Stimulated activated memory B cell treated with anti-CD40 and anti-IgM and Interleukin-4, amounts not matched to agents 10 μg/mL and 1 μg/mL and 100 μg/mL, for 72 hours (primary cell): ENCODE data around the gene CYB5RL.
"Not testable (repeated sequence)": the region's sequence is repeated elsewhere in the genome, so short reads cannot be mapped to it uniquely, and the experiment has no call there.

Source experiments
- ATAC-seq: fragments of 150-1000 bp; cut with Tn5 transposase; 2 replicates; pipeline ENCODE4 v1.10.0; 2021
- H3K27ac Mint-ChIP-seq: one replicate; pipeline ENCODE4 v1.8.0; 2022; ENCODE audit warnings: mild to moderate bottlenecking, mixed read lengths
- H3K27me3 Mint-ChIP-seq: one replicate; pipeline ENCODE4 v1.8.0; 2022; ENCODE audit warnings: mixed read lengths
- H3K36me3 Mint-ChIP-seq: one replicate; pipeline ENCODE4 v1.8.0; 2022; ENCODE audit warnings: mixed read lengths
- H3K4me1 Mint-ChIP-seq: one replicate; pipeline ENCODE4 v1.8.0; 2022; ENCODE audit warnings: mixed read lengths
- H3K4me3 Mint-ChIP-seq: one replicate; pipeline ENCODE4 v1.8.0; 2022; ENCODE audit warnings: mild to moderate bottlenecking, moderate library complexity, mixed read lengths
- H3K9me3 Mint-ChIP-seq: one replicate; pipeline ENCODE4 v1.8.0; 2022; ENCODE audit warnings: mixed read lengths

CYB5RL gene, protein sequence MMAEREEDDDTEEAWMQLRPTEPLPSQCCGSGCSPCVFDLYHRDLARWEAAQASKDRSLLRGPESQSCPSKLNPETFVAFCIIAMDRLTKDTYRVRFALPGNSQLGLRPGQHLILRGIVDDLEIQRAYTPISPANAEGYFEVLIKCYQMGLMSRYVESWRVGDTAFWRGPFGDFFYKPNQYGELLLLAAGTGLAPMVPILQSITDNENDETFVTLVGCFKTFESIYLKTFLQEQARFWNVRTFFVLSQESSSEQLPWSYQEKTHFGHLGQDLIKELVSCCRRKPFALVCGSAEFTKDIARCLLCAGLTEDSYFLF

DNA sequence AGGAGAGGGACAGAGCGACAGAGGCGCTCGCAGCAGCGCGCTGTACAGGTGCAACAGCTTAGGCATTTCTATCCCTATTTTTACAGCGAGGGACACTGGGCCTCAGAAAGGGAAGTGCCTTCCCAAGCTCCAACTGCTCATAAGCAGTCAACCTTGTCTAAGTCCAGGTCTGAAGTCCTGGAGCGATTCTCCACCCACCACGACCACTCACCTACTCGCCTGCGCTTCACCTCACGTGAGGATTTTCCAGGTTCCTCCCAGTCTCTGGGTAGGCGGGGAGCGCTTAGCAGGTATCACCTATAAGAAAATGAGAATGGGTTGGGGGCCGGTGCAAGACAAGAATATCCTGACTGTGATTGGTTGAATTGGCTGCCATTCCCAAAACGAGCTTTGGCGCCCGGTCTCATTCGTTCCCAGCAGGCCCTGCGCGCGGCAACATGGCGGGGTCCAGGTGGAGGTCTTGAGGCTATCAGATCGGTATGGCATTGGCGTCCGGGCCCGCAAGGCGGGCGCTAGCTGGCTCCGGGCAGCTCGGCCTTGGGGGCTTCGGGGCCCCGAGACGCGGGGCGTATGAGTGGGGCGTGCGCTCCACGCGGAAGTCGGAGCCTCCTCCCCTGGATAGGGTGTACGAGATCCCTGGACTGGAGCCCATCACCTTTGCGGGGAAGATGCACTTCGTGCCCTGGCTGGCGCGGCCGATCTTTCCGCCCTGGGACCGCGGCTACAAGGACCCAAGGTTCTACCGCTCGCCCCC lies at the start of gene CYB5RL, which contains the start of gene MRPL37:
Gene CYB5RL (minus strand): TSS at position 266 of the 754 bp plus-strand sequence. CDS start 4,414 bp downstream, outside the sequence.
Gene MRPL37 (plus strand): TSS at position 403 of the 754 bp plus-strand sequence. CDS start 77 bp downstream, at position 480.
- Mint-ChIP-seq H3K36me3 (peaks cover 10% of the 10 kb centered on the region), H3K4me1 (peaks cover 30% of the 10 kb centered on the region), H3K4me3 (peak within 1 kb of the TSS; percentile 91), H3K9me3 (no peaks in the 10 kb centered on the region), H3K27ac (peak within 1 kb of the TSS; percentile 79), H3K27me3 (no peaks in the 10 kb centered on the region)
- peak; percentile 99 for ATAC-seq

DNA sequence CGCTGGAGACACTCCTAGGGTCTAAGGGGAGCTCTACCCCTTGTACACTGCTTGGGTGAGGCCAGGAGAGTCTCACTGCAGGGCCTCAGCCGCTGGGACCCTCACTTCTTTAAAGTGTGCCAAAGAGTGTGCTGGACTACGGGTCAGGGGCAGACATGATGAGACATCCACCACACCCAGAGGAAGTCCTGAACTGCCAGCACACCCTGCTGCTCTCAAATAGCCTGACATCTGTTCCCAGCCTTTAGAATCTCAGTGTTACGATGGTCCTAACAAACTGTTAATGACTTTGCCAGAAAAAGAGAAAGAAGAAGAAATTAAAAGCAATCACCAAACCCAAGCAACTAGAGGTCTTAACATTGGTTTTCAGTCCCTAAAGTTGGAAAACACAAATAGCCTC lies 49.1 kb upstream of the CYB5RL start:
- H3K27ac Mint-ChIP-seq, result no peak overlapping the region

DNA sequence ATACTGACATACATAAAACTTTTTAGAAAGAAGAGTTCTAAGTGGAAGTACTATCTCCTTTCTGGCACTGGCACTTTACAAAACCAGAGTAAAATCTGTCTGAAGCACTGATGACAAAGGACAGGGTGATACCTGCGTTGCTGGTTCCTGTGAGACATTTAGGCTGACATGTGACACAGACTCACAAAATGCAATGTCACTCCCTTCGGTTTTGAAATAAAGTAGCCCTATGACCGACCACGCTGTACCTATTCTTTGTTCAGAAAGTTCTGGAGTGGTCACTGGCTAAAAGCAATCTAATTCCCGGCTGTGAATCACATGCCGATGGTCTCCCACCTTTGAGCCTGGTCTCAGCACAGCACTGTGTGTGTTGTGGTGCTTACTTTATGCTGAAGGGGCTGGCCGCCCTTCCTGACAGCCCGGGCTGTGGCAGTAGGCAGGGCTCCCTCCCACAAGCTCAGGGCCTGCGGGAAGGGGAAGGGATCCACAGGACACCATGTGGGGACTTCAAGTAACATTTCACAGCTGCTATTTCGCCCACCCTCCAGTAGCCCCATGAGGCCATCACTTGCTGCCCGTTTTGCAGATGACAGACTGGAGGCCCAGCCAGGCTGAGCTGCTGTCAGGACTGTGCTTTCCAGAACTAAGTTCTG lies 48.2 kb upstream of the CYB5RL start:
- no peaks in the 10 kb centered on the region for H3K9me3 Mint-ChIP-seq
- no peaks in the 10 kb centered on the region for H3K4me1 Mint-ChIP-seq
- H3K27me3 Mint-ChIP-seq, result no peaks in the 10 kb centered on the region
- ATAC-seq, result no peak
- H3K27ac Mint-ChIP-seq, result no peak overlapping the region
- no peaks in the 10 kb centered on the region for H3K36me3 Mint-ChIP-seq
- H3K4me3 Mint-ChIP-seq, result no peak overlapping the region

More for the DNA sequence above, 49.1 kb upstream of the CYB5RL start:
- Mint-ChIP-seq H3K4me1 (no peaks in the 10 kb centered on the region), H3K9me3 (no peaks in the 10 kb centered on the region), H3K36me3 (no peaks in the 10 kb centered on the region), H3K4me3 (no peak overlapping the region), H3K27me3 (no peaks in the 10 kb centered on the region)
- no peak for ATAC-seq

DNA sequence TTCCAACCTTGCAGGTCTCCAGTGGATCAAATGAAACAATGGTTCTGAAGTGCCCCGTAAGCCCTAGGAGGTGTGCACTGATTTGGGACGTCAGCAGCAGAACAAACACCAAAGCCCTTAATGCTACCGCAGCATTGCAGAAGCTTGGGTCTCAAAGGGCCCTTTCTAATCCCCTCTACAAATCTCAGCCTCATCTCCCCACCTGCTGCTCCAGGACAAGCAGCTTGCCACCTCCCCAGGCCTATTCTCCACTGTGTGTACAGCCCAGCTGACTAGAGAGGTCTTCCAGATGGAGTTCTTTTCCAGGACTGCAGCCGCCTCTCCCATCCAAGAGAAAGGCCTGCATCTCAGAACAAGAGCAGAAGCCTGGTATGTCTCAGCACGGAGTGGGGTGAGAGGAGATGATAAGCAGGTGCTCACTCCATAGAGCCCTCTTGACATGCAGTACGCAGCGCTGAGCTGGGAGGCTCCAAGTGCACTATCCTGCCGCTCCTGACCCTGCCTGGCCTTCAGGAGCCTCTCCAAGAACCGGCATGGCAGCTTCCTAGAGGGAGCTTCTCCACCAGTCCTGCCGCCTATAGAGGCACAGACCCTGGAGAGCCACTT lies 46.4 kb upstream of the CYB5RL start:
- Mint-ChIP-seq H3K27me3 (no peaks in the 10 kb centered on the region), H3K36me3 (no peaks in the 10 kb centered on the region), H3K4me3 (no peak overlapping the region), H3K4me1 (no peaks in the 10 kb centered on the region), H3K27ac (no peak overlapping the region), H3K9me3 (no peaks in the 10 kb centered on the region)
- ATAC-seq, result no peak

DNA sequence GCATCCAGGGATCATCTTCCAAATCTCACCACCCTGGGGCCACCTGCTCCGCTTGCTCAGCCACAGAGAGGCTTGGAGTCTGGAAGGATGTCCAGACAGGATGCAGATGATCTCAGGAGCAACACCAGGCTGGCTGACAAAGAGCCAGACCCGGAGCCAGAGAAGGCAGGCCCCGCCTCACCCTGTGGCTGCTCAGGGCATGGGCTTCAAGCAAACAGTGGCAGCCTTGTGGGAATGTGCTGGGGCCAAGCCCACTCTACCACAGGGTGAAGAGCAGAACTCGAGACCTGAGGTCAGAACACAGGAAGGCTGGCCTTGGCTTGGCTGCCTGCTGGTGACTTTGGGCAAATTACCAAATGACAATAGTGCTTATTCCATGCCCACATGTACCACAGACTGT lies 45.7 kb upstream of the CYB5RL start:
- no peak overlapping the region for H3K27ac Mint-ChIP-seq
- H3K4me3 Mint-ChIP-seq, result no peak overlapping the region
- H3K27me3 Mint-ChIP-seq, result no peaks in the 10 kb centered on the region
- H3K4me1 Mint-ChIP-seq, result no peaks in the 10 kb centered on the region
- H3K9me3 Mint-ChIP-seq, result no peaks in the 10 kb centered on the region
- ATAC-seq, result no peak
- H3K36me3 Mint-ChIP-seq, result no peaks in the 10 kb centered on the region

DNA sequence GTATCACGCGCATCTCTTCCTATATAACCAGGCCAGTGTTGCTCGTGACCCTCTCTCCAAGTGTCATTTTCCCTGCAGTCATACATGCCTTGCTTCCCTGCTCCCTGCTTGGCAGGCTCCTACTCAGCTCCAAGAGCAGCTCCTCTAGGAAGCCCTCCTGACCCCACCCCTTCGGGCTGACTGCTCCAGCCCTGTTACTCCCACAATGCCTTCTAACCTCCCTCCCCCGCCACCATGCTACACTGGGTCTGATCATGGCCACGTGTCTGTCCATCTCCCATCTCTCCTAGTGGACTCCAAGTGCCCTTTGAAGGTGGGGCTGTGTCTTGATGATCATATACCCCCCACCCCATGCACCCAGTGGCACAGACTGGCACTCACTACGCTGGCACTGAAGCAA lies 44.8 kb upstream of the CYB5RL start:
- no peak for ATAC-seq
- Mint-ChIP-seq H3K36me3 (no peaks in the 10 kb centered on the region), H3K27ac (no peak overlapping the region), H3K4me1 (no peaks in the 10 kb centered on the region), H3K4me3 (no peak overlapping the region), H3K9me3 (no peaks in the 10 kb centered on the region), H3K27me3 (no peaks in the 10 kb centered on the region)

DNA sequence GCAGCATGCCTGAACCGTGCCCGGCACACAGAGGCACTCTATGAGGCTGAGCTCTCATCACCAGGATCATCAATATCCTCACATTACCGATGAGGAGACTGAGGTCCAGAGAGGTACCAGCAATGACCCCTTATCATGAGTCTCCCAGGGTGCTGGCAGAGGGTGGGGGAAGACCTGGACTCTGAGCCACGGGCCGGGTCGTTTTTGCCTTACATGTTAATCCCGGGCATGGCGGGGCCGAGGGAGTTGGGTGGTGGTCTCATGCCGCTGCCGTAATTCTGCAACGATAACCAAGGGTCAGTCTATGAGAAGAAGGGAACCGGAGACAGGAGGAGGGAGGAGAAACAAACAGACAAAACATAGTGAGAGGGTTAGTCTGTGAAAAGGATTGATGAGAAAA lies 43.2 kb upstream of the CYB5RL start:
- Mint-ChIP-seq H3K27me3 (no peaks in the 10 kb centered on the region), H3K4me1 (no peaks in the 10 kb centered on the region), H3K4me3 (no peak overlapping the region), H3K9me3 (no peaks in the 10 kb centered on the region), H3K36me3 (no peaks in the 10 kb centered on the region), H3K27ac (no peak overlapping the region)
- no peak for ATAC-seq

DNA sequence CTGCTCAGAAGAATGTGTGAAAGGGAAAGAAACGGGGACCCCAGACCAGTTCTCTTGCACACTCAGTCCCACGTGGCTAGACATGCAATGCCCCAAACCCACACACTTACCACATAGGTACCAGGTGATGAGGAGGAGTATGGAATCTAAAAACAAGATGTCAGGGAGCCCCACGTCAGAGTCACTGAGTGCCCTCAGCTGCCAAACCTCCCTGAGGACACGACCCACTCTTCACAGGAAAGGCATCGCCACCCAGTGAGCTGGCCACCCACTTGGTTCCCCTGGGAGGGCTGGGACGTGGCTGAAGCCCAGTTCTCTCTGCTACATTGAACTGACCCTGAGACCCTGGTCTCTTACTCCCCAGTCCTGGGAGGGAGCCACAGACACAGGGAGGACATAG lies 41.5 kb upstream of the CYB5RL start:
- peaks cover 13% of the 10 kb centered on the region for H3K36me3 Mint-ChIP-seq
- H3K4me3 Mint-ChIP-seq, result no peak overlapping the region
- no peaks in the 10 kb centered on the region for H3K4me1 Mint-ChIP-seq
- H3K27ac Mint-ChIP-seq, result no peak overlapping the region
- no peaks in the 10 kb centered on the region for H3K9me3 Mint-ChIP-seq
- H3K27me3 Mint-ChIP-seq, result no peaks in the 10 kb centered on the region
- no peak for ATAC-seq

DNA sequence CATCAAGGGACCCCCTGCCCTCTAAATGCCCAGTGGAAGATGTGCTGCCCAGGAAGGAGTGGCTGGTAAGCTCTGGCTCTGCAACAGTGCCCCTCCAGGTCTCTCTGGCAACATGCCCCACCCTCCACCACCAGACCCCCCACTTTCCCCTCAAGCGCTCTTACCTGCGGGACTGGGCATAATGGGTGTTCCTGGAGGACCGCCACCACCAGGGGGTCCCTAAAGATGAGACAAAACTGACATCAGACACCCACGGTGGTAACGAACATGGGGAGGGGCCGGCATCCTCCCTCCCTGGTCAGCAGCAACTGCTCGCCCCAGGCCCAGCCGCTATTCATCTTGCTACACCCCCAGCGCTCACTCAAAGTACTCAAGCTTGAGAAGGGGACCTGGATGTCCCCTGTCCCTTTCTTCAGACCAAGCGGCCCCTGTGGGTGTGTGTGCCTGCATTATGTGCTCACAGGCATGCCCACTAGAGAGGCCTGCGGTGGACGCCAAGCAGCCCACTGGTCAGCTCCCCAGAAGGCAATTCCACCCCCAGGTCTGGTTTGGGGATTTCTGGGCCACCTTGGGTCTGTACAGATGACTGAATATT lies 41.0 kb upstream of the CYB5RL start:
- Mint-ChIP-seq H3K36me3 (peaks cover 15% of the 10 kb centered on the region), H3K27ac (no peak overlapping the region), H3K9me3 (no peaks in the 10 kb centered on the region), H3K4me1 (no peaks in the 10 kb centered on the region), H3K4me3 (no peak overlapping the region), H3K27me3 (no peaks in the 10 kb centered on the region)
- ATAC-seq, result no peak

DNA sequence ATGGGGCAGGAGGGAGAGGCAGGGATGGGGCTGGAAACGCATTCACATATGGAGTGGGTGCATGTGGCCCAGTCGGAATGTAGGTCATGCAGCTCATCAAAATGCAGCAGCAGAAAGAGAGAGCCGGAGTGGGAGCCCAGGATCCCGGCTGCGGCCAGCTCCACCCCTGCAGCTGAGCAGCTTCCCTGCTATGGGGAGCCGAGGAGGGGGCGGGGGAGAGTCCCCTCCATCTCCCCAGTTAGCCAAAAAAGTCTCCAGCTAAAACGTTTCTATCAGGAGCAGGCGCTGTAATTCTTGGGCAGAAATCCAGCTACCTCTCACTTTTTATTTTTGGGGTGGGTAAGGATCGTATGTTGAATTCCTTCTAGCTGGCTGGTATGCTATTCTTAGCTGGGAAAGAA lies 39.8 kb upstream of the CYB5RL start:
- no peak overlapping the region for H3K4me3 Mint-ChIP-seq
- H3K27me3 Mint-ChIP-seq, result no peaks in the 10 kb centered on the region
- ATAC-seq, result no peak
- peaks cover 15% of the 10 kb centered on the region for H3K36me3 Mint-ChIP-seq
- H3K27ac Mint-ChIP-seq, result no peak overlapping the region
- H3K4me1 Mint-ChIP-seq, result no peaks in the 10 kb centered on the region
- H3K9me3 Mint-ChIP-seq, result no peaks in the 10 kb centered on the region

DNA sequence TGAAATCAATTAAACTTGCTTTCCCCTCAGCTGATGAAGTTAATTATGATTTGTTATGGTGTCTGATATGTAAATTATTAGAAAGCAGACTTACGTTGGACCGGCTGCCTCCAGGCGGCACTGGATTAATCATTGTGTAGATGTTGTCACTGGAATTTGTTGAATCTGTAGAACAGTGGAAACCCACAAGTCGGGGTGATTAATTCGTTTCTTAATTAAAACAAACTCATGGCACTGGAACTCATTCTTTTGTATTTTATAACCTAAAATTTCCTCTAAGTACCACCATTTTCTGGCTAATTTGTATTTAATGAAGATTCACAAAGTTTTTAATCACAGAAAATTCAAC lies 39.2 kb upstream of the CYB5RL start:
- no peaks in the 10 kb centered on the region for H3K27me3 Mint-ChIP-seq
- no peak for ATAC-seq
- H3K27ac Mint-ChIP-seq, result no peak overlapping the region
- peaks cover 15% of the 10 kb centered on the region for H3K36me3 Mint-ChIP-seq
- no peaks in the 10 kb centered on the region for H3K4me1 Mint-ChIP-seq
- H3K4me3 Mint-ChIP-seq, result no peak overlapping the region
- no peaks in the 10 kb centered on the region for H3K9me3 Mint-ChIP-seq

DNA sequence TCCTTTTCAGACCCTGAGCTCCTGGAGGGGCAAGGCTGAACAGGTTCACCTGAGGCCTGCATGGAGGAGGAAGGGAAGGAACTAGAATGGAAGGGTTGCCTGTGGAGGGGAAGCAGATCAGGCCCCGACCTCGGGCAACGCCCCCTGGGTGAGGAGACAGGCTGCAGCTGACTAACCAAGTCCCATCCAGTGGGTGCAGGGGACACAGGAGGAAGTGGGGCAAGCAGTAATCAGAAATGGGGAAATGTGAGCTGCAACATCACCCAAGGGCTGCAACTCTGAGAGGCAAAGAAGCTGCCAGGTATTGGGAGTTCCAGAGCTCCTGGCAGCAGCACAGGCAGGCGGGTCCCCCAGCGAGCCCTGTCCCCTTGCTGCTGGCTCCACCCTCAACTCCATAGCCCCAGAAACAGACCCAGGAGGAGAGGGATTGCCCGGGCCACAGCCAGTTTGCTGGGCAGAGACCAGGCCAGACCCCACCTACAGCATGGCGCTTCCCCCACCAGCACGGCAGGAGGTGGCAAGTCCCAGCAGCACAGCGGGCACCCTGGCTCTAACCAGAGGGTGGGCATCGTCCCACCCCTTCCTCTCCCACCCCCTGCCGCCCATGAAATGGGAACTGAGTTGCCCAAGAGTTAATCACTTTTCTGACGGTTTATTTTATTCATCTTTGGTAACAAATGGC lies 38.7 kb upstream of the CYB5RL start:
- no peaks in the 10 kb centered on the region for H3K4me1 Mint-ChIP-seq
- no peaks in the 10 kb centered on the region for H3K27me3 Mint-ChIP-seq
- H3K4me3 Mint-ChIP-seq, result no peak overlapping the region
- H3K27ac Mint-ChIP-seq, result no peak overlapping the region
- no peaks in the 10 kb centered on the region for H3K9me3 Mint-ChIP-seq
- H3K36me3 Mint-ChIP-seq, result peaks cover 15% of the 10 kb centered on the region
- no peak for ATAC-seq

DNA sequence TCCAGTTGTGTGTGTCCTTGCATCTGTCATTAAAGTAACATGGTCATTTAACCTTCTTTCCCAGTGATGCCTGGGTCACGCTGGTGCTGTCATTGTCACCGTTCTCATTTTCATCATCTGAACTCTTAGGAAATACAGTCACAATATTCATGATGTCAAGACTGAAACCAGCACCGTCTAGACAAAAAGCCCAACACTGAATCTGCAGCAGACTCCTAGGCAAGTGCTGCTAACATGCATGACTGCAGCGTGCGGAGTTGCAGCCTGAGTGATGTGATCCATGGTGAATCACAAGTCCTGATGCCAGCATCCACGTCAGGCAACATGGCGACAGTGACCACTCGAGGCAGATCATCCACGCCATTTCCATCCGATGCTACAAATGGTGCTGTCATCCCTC lies 37.8 kb upstream of the CYB5RL start:
- H3K27me3 Mint-ChIP-seq, result no peaks in the 10 kb centered on the region
- H3K9me3 Mint-ChIP-seq, result no peaks in the 10 kb centered on the region
- ATAC-seq, result no peak
- H3K27ac Mint-ChIP-seq, result no peak overlapping the region
- H3K36me3 Mint-ChIP-seq, result peaks cover 15% of the 10 kb centered on the region
- no peaks in the 10 kb centered on the region for H3K4me1 Mint-ChIP-seq
- no peak overlapping the region for H3K4me3 Mint-ChIP-seq

DNA sequence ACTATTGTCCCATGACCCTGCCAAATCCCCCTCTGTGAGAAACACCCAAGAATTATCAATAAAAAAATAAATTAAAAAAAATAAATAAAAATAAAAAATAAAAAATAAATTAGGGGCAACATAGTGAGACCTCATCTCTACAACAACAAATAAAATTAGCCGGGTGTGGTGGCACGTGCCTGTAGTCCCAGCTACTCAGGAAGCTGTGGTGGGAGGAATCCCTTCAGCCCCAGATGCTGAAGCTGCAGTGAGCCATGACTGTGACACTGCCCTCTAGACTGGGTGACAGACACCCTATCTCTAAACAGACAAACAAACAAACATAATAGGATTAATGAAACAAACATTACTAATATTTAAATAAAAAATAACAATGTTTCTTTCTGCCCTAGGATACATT lies 34.5 kb upstream of the CYB5RL start:
- no peak overlapping the region for H3K27ac Mint-ChIP-seq
- no peak for ATAC-seq

DNA sequence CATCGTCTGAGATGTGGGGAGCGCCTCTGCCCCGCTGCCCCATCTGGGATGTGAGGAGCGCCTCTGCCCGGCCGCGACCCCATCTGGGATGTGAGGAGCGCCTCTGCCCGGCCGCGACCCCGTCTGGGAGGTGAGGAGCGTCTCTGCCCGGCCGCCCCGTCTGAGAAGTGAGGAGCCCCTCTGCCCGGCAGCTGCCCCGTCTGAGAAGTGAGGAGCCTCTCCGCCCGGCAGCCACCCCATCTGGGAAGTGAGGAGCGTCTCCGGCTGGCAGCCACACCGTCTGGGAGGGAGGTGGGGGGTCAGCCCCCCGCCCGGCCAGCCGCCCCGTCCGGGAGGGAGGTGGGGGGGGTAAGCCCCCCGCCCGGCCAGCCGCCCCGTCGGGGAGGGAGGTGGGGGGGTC lies 33.4 kb upstream of the CYB5RL start:
- not testable (repeated sequence) for H3K4me3 Mint-ChIP-seq, H3K27me3 Mint-ChIP-seq, H3K9me3 Mint-ChIP-seq, H3K27ac Mint-ChIP-seq, ATAC-seq, H3K4me1 Mint-ChIP-seq
- peaks cover 15% of the 10 kb centered on the region for H3K36me3 Mint-ChIP-seq

More for the DNA sequence above, 34.5 kb upstream of the CYB5RL start:
- Mint-ChIP-seq H3K4me3 (no peak overlapping the region), H3K27me3 (no peaks in the 10 kb centered on the region), H3K4me1 (no peaks in the 10 kb centered on the region), H3K36me3 (peaks cover 15% of the 10 kb centered on the region), H3K9me3 (no peaks in the 10 kb centered on the region)
